ENCODE measurements around the gene ERICH3.

The ERICH3 gene

DNA sequence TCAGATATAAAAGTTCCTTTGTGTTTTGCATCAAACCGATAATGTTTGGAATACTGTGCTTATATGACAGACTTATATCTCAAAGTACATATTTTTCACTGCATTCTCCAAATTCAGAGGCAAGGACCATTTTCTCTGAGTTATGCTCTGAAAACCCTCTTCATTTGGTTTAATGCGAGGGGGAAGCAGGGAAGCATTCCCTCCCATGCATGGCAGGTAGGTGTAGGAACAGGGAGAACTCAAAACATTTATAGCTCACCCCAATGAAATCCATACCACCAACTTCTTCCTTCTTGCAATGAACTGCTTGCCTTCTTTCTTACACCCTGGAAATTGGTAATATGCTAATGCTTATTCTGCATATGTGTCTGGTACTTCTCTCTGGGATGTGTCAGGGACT is 10.7 kb upstream of the ERICH3 start:
- Histone ChIP-seq H3K27ac (no peak overlapping the region), H3K4me3 (ENCODE audit: low read depth, low read length) (no peak overlapping the region), H3K27me3 (ENCODE audit: insufficient read depth, low read depth, severe bottlenecking) (no peaks in the 10 kb centered on the region), H3K36me3 (no peaks in the 10 kb centered on the region), H3K9me3 (ENCODE audit: severe bottlenecking) (peaks cover 2% of the 10 kb centered on the region)
- TF ChIP-seq, protein P1, sequence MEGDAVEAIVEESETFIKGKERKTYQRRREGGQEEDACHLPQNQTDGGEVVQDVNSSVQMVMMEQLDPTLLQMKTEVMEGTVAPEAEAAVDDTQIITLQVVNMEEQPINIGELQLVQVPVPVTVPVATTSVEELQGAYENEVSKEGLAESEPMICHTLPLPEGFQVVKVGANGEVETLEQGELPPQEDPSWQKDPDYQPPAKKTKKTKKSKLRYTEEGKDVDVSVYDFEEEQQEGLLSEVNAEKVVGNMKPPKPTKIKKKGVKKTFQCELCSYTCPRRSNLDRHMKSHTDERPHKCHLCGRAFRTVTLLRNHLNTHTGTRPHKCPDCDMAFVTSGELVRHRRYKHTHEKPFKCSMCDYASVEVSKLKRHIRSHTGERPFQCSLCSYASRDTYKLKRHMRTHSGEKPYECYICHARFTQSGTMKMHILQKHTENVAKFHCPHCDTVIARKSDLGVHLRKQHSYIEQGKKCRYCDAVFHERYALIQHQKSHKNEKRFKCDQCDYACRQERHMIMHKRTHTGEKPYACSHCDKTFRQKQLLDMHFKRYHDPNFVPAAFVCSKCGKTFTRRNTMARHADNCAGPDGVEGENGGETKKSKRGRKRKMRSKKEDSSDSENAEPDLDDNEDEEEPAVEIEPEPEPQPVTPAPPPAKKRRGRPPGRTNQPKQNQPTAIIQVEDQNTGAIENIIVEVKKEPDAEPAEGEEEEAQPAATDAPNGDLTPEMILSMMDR (IDR thresholded peaks at IDR 0.05; ENCODE audit: low read depth, low read length), result no peak
- DNase-seq, result no peak

DNA sequence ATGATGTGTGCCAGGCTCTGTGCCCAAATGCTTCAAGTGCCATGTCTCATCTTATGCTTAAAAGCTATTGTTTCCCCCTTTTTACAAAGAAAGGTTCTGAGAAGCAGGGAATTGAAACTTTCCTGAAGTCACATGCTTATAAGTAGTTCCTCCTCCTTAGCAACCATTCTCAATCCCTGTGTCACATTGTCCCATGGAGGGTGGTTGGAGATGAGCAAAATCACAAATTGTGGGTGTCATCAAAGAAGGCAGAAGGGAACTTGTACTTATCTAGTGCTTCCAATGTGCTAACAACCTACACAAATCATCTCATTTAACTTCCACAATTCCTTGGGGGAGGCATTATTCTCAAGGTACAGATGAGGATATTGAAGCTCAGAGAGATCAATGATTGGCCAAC is 10.1 kb upstream of the ERICH3 start:
- Histone ChIP-seq H3K27ac (no peak overlapping the region), H3K4me3 (ENCODE audit: low read depth, low read length) (no peak overlapping the region), H3K36me3 (no peaks in the 10 kb centered on the region), H3K27me3 (ENCODE audit: insufficient read depth, low read depth, severe bottlenecking) (no peaks in the 10 kb centered on the region), H3K9me3 (ENCODE audit: severe bottlenecking) (peaks cover 2% of the 10 kb centered on the region)
- TF ChIP-seq, protein P1 (IDR thresholded peaks at IDR 0.05; ENCODE audit: low read depth, low read length), result no peak
- no peak for DNase-seq

DNA sequence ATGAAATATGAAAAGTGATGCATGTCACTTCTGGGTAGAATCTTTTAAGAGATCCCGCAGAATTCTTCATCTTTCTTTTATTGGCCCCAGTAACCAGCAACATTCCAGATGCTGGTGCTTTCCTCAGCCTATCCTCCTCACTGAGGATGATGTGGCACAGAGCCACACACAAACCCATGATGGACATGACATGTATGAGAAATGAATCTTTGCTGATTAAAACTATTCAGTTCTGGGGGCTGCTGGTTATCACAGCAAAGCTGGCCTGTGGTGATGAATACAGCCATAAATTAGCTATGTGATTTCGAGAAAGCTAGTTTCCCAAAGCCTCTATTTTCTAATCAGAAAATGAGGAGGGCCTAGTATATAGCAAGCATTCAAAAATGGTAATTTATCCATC is 8.3 kb upstream of the ERICH3 start:
- Histone ChIP-seq H3K36me3 (no peaks in the 10 kb centered on the region), H3K27me3 (ENCODE audit: insufficient read depth, low read depth, severe bottlenecking) (no peaks in the 10 kb centered on the region), H3K27ac (no peak overlapping the region), H3K4me3 (ENCODE audit: low read depth, low read length) (no peak overlapping the region), H3K9me3 (ENCODE audit: severe bottlenecking) (peaks cover 2% of the 10 kb centered on the region)
- no peak for DNase-seq
- TF ChIP-seq, protein P1 (IDR thresholded peaks at IDR 0.05; ENCODE audit: low read depth, low read length), result no peak

DNA sequence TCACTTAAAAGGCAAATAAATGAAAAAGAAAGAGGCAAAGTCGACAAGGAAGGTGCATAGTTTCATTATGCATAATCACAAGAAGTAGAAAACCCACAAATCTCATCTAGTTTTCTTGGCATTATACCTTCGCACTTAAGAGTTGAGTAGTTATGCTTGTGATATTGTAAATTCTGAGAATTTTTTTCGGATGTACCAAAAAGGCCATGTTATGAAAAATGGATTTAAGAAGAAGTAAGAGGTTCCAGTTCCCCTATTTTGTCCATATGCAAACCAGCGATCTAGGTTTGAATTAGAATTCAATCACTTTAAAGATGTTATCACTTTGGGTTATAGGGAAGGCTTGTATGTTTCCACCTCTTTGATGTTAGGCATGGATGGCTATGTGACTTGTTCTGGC is 7.9 kb upstream of the ERICH3 start:
- Histone ChIP-seq H3K27ac (no peak overlapping the region), H3K36me3 (no peaks in the 10 kb centered on the region), H3K27me3 (ENCODE audit: insufficient read depth, low read depth, severe bottlenecking) (no peaks in the 10 kb centered on the region), H3K9me3 (ENCODE audit: severe bottlenecking) (peaks cover 2% of the 10 kb centered on the region), H3K4me3 (ENCODE audit: low read depth, low read length) (no peak overlapping the region)
- no peak for DNase-seq
- TF ChIP-seq, protein P1 (IDR thresholded peaks at IDR 0.05; ENCODE audit: low read depth, low read length), result no peak

DNA sequence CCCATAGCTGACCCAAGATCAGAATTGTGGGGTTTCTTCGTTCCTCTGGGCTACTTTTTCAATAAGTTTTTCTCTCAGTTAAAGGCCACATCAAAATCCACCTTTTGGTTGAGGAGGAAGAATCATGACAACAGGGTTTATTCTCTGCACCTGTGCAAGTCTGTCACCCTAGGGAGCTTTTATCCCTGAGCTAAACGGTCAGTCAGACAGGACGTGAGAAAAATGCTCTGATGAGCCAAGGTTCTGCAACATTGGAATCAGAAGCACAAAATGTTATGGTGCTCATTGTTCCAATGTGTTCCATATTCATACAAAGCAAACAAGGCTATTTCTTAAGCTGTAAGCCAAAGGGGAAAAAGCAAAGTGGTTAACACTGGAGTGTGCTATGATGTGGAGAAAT is 7.4 kb upstream of the ERICH3 start:
- Histone ChIP-seq H3K36me3 (no peaks in the 10 kb centered on the region), H3K27ac (no peak overlapping the region), H3K4me3 (ENCODE audit: low read depth, low read length) (no peak overlapping the region), H3K9me3 (ENCODE audit: severe bottlenecking) (peaks cover 2% of the 10 kb centered on the region), H3K27me3 (ENCODE audit: insufficient read depth, low read depth, severe bottlenecking) (no peaks in the 10 kb centered on the region)
- TF ChIP-seq, protein P1 (IDR thresholded peaks at IDR 0.05; ENCODE audit: low read depth, low read length), result no peak
- DNase-seq, result no peak

DNA sequence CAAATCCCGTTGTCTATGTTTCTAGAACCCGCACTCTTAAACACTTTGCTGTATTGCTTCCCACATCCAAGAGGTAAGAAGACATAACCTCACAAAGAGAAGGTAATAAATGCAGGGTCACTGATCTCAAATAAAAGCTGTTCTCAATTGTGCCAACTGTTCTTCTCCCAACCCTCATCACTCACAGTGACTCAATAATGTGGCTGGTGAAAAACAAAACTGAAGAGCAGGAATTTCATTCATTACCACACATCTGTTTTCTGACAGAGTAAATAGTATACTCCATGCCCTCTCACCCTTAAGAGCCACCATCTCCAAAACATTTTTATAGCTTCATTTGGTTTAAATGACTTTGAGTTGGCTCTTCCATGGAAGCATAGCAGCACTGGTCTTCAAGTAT is 6.2 kb upstream of the ERICH3 start:
- peaks cover 2% of the 10 kb centered on the region for H3K9me3 ChIP-seq (ENCODE audit: severe bottlenecking)
- H3K27me3 ChIP-seq (ENCODE audit: insufficient read depth, low read depth, severe bottlenecking), result no peaks in the 10 kb centered on the region
- no peak for DNase-seq
- H3K4me3 ChIP-seq (ENCODE audit: low read depth, low read length), result no peak overlapping the region
- H3K36me3 ChIP-seq, result no peaks in the 10 kb centered on the region
- TF ChIP-seq, protein P1 (IDR thresholded peaks at IDR 0.05; ENCODE audit: low read depth, low read length), result no peak
- no peak overlapping the region for H3K27ac ChIP-seq
